H9 (cell line): ENCODE measurements around the gene CAMK1G. TPM values are rescaled to one million over a fixed set of nuclear protein-coding genes. Genes with fewer than 3 reads are reported as not detected.

ENCODE experiments used
- DNase-seq: peaks from one replicate; pipeline ENCODE4 v3.0.0-alpha.2; 2017
- H2AFZ ChIP-seq: one replicate; pipeline ENCODE4 v1.6.1; 2013; ENCODE audit warnings: mild to moderate bottlenecking, low read length, control low read depth, moderate library complexity
- H2AK5ac ChIP-seq: 2 replicates; pipeline ENCODE4 v1.6.1; 2013; ENCODE audit warnings: low read length, control low read depth, mixed read lengths; ENCODE audit not compliant: insufficient read length
- H2BK120ac ChIP-seq: one replicate; pipeline ENCODE4 v1.6.1; 2013; ENCODE audit warnings: low read depth, mild to moderate bottlenecking, low read length, control low read depth, inconsistent platforms; ENCODE audit not compliant: poor library complexity, severe bottlenecking
- H2BK12ac ChIP-seq: 2 replicates; pipeline ENCODE4 v1.6.1; 2013; ENCODE audit warnings: low read length, control low read depth, mixed read lengths, low read depth; ENCODE audit not compliant: insufficient read length
- H2BK15ac ChIP-seq: 2 replicates; pipeline ENCODE4 v1.6.1; 2013; ENCODE audit warnings: low read depth, low read length, control low read depth
- H2BK20ac ChIP-seq: one replicate; pipeline ENCODE4 v1.6.1; 2013; ENCODE audit warnings: low read depth, mild to moderate bottlenecking, low read length, control low read depth, inconsistent platforms; ENCODE audit not compliant: poor library complexity, severe bottlenecking
- H2BK5ac ChIP-seq: 2 replicates; pipeline ENCODE4 v1.6.1; 2013; ENCODE audit warnings: low read length, control low read depth, mixed read lengths; ENCODE audit not compliant: insufficient read length
- H3K14ac ChIP-seq: 2 replicates; pipeline ENCODE4 v1.6.1; 2013; ENCODE audit warnings: low read length, control low read depth; ENCODE audit not compliant: insufficient read depth
- H3K18ac ChIP-seq: 2 replicates; pipeline ENCODE4 v1.6.1; 2013; ENCODE audit warnings: low read depth, mild to moderate bottlenecking, mixed read lengths, low read length, control low read depth; ENCODE audit not compliant: insufficient read length
- H3K23ac ChIP-seq: 2 replicates; pipeline ENCODE4 v1.6.1; 2013; ENCODE audit warnings: low read length, control low read depth, mixed read lengths, low read depth; ENCODE audit not compliant: insufficient read length
- H3K23me2 ChIP-seq: 2 replicates; pipeline ENCODE4 v1.6.1; 2013; ENCODE audit warnings: low read depth, mild to moderate bottlenecking, mixed read lengths, low read length, control low read depth; ENCODE audit not compliant: insufficient read length, poor library complexity, severe bottlenecking
- H3K27ac ChIP-seq: 2 replicates; pipeline ENCODE4 v1.5.1; 2013; ENCODE audit warnings: low read length, control low read depth, mixed read lengths, low read depth; ENCODE audit not compliant: insufficient read length
- H3K27me3 ChIP-seq: 2 replicates; pipeline ENCODE4 v1.6.1; 2013; ENCODE audit warnings: low read length, control low read depth, inconsistent platforms; ENCODE audit not compliant: insufficient read depth
- H3K4ac ChIP-seq: 2 replicates; pipeline ENCODE4 v1.6.1; 2013; ENCODE audit warnings: low read depth, mild to moderate bottlenecking, control low read depth, inconsistent platforms, low read length, moderate library complexity
- H3K4me1 ChIP-seq: 2 replicates; pipeline ENCODE4 v1.6.1; 2013; ENCODE audit warnings: low read length, control low read depth, inconsistent platforms; ENCODE audit not compliant: insufficient read depth
- H3K4me2 ChIP-seq: 2 replicates; pipeline ENCODE4 v1.6.1; 2013; ENCODE audit warnings: low read length, control low read depth, mixed read lengths; ENCODE audit not compliant: insufficient read length, insufficient read depth
- H3K56ac ChIP-seq: 2 replicates; pipeline ENCODE4 v1.6.1; 2013; ENCODE audit warnings: low read depth, mild to moderate bottlenecking, mixed read lengths, low read length, control low read depth; ENCODE audit not compliant: insufficient read length
- H3K79me1 ChIP-seq: 2 replicates; pipeline ENCODE4 v1.6.1; 2013; ENCODE audit warnings: low read depth, mild to moderate bottlenecking, moderate library complexity, low read length, control low read depth, inconsistent platforms; ENCODE audit not compliant: insufficient read depth, poor library complexity, severe bottlenecking
- H3K79me2 ChIP-seq: 2 replicates; pipeline ENCODE4 v1.6.1; 2013; ENCODE audit warnings: low read length, control low read depth, inconsistent platforms; ENCODE audit not compliant: insufficient read depth
- H3K9ac ChIP-seq: 2 replicates; pipeline ENCODE4 v1.6.1; 2013; ENCODE audit warnings: low read length, control low read depth, mixed read lengths; ENCODE audit not compliant: insufficient read length; ENCODE audit errors: extremely low read depth
- H3K9me3 ChIP-seq: one replicate; pipeline ENCODE4 v1.6.1; 2013; ENCODE audit warnings: low read depth, low read length, inconsistent platforms; ENCODE audit not compliant: control insufficient read depth
- H3T11ph ChIP-seq: one replicate; pipeline ENCODE4 v1.6.1; 2013; ENCODE audit warnings: mild to moderate bottlenecking, low read length, control low read depth, inconsistent platforms
- H4K20me1 ChIP-seq: one replicate; pipeline ENCODE4 v1.6.1; 2013; ENCODE audit not compliant: control insufficient read depth, insufficient read length, insufficient read depth
- H4K5ac ChIP-seq: 2 replicates; pipeline ENCODE4 v1.6.1; 2013; ENCODE audit warnings: low read depth, mild to moderate bottlenecking, mixed read lengths, low read length, control low read depth; ENCODE audit not compliant: insufficient read length
- H4K8ac ChIP-seq: replicated peaks from 2 replicates; pipeline ENCODE4 v1.6.1; 2013; ENCODE audit warnings: low read length, control low read depth, mixed read lengths, low read depth; ENCODE audit not compliant: insufficient read length
- H4K91ac ChIP-seq: 2 replicates; pipeline ENCODE4 v1.6.1; 2013; ENCODE audit warnings: low read depth, mild to moderate bottlenecking, moderate library complexity, mixed read lengths, low read length, control low read depth; ENCODE audit not compliant: insufficient read length
- H3K27ac Mint-ChIP-seq, 3 experiments: 2 replicates in 2 of 3; 3 replicates in 1 of 3; pipeline ENCODE4 v1.8.0; 2020 to 2021; ENCODE audit warnings: mixed read lengths in 3 of 3, mild to moderate bottlenecking in 1 of 3, moderate library complexity in 1 of 3
- H3K27me3 Mint-ChIP-seq: 2 replicates; pipeline ENCODE4 v1.8.0; 2021; ENCODE audit warnings: low read depth, mild to moderate bottlenecking, moderate library complexity, mixed read lengths
- H3K36me3 Mint-ChIP-seq, 3 experiments: 2 replicates in 2 of 3; 3 replicates in 1 of 3; pipeline ENCODE4 v1.8.0; 2020 to 2021; ENCODE audit warnings: low read depth in 3 of 3, mixed read lengths in 3 of 3; ENCODE audit not compliant: insufficient read depth in 1 of 3
- H3K4me1 Mint-ChIP-seq, 2 experiments: 2 replicates each; pipeline ENCODE4 v1.8.0; 2020; ENCODE audit warnings: mixed read lengths in 2 of 2
- H3K4me3 Mint-ChIP-seq, 2 experiments: 2 replicates in 1 of 2; 3 replicates in 1 of 2; pipeline ENCODE4 v1.8.0; 2020 to 2021; ENCODE audit warnings: mild to moderate bottlenecking in 2 of 2, mixed read lengths in 2 of 2, moderate library complexity in 1 of 2
- H3K9me3 Mint-ChIP-seq, 2 experiments: 2 replicates in 1 of 2; 3 replicates in 1 of 2; pipeline ENCODE4 v1.8.0; 2020; ENCODE audit warnings: mild to moderate bottlenecking in 2 of 2, mixed read lengths in 2 of 2, moderate library complexity in 1 of 2
- WGBS: extraction: QIAGEN DNeasy Blood & Tissue Kit; methylation state at CpG from one replicate; pipeline ENCODE4 v1.1.7; 2013; ENCODE audit warnings: missing lambda C conversion rate, low lambda C conversion rate, mixed read lengths; ENCODE audit not compliant: insufficient read length; ENCODE audit errors: extremely low coverage; 5-methylcytosine and 5-hydroxymethylcytosine counted together
- total RNA-seq: library from RNA; stranded (reverse); gene quantifications from 2 replicates; pipeline ENCODE4 v1.2.1, GENCODE V29; 2021
- TF ChIP-seq, protein P1 (sequence below): fragments of 200-600 bp; sonication (generic); conservative IDR thresholded peaks from 3 replicates; pipeline ENCODE4 v1.8.0; 2021; ENCODE audit warnings: antibody characterized with exemption, mild to moderate bottlenecking

The CAMK1G gene
- total RNA-seq, 1 experiment from 2014 or later = 0.28 TPM

DNA sequence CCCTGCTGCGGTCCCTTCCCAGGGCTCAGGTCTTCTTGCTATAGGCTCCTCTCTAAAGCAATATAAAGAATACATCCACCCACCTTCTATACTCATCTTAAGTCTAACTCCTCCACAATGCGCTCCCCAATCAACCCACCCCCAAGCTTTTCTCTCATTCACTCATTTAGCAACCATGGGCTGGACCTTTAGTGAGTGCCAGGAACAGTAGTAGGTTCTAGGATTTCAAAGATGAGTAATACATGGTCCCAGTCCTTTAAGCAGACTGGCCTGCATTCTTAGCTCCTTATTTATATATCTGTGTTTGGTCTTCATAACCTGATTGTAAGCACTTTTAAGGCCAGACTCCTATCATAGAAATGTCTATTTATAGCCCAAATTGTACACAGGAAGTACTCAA is 5.9 kb downstream of the CAMK1G start:
- Histone ChIP-seq H2BK12ac (no peak overlapping the region), H3K79me1 (no peaks in the 10 kb centered on the region), H3K56ac (no peak overlapping the region), H2BK5ac (no peak overlapping the region), H3K79me2 (no peaks in the 10 kb centered on the region), H2BK15ac (no peak overlapping the region), H2AFZ (no peak overlapping the region), H4K5ac (no peak overlapping the region), H3K14ac (no peak overlapping the region), H3K4me2 (no peak overlapping the region), H3K23me2 (no peaks in the 10 kb centered on the region), H3K9me3 (no peaks in the 10 kb centered on the region), H4K91ac (no peak overlapping the region), H3T11ph (no peak overlapping the region), H3K9ac (no peak overlapping the region), H3K18ac (no peak overlapping the region), H2BK120ac (no peak overlapping the region), H3K27me3 (peaks cover 4% of the 10 kb centered on the region; the same call in 1 of the 2 replicates), H4K20me1 (no peaks in the 10 kb centered on the region), H3K27ac (no peak overlapping the region), H2BK20ac (no peak overlapping the region), H3K23ac (no peak overlapping the region), H3K4ac (no peak overlapping the region), H4K8ac (no peak overlapping the region), H2AK5ac (no peak overlapping the region), H3K4me1 (no peaks in the 10 kb centered on the region)
- Mint-ChIP-seq H3K4me1 (peaks cover 11 to 22% of the 10 kb centered on the region in 2 experiments), H3K36me3 (no peaks in the 10 kb centered on the region), H3K27ac (no peak overlapping the region), H3K9me3 (peaks cover 2 to 3% of the 10 kb centered on the region in 2 experiments; a peak in 2 of 5 replicates), H3K4me3 (no peak overlapping the region), H3K27me3 (peaks cover 30% of the 10 kb centered on the region)
- no peak for DNase-seq
- WGBS = 100% methylated on average over 1 of the region's 2 CpGs
- TF ChIP-seq, protein P1, sequence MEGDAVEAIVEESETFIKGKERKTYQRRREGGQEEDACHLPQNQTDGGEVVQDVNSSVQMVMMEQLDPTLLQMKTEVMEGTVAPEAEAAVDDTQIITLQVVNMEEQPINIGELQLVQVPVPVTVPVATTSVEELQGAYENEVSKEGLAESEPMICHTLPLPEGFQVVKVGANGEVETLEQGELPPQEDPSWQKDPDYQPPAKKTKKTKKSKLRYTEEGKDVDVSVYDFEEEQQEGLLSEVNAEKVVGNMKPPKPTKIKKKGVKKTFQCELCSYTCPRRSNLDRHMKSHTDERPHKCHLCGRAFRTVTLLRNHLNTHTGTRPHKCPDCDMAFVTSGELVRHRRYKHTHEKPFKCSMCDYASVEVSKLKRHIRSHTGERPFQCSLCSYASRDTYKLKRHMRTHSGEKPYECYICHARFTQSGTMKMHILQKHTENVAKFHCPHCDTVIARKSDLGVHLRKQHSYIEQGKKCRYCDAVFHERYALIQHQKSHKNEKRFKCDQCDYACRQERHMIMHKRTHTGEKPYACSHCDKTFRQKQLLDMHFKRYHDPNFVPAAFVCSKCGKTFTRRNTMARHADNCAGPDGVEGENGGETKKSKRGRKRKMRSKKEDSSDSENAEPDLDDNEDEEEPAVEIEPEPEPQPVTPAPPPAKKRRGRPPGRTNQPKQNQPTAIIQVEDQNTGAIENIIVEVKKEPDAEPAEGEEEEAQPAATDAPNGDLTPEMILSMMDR = no peak
